HCT116 (cell line): ENCODE data around the gene TENT4A. TPM values are rescaled to one million over a fixed set of nuclear protein-coding genes. Genes with fewer than 3 reads are reported as not detected.

Source experiments
- ATAC-seq: fragments of 200-7000 bp; cut with Tn5 transposase; 2 replicates; pipeline ENCODE4 v1.9.1; 2020; ENCODE audit warnings: mild to moderate bottlenecking, moderate library complexity
- BruUV-seq: library from RNA; stranded (reverse); fragments of 400-500 nt; replicated peaks from 2 replicates; lab custom pipeline; 2021; lab: Mats Ljungman, UMichigan
- CTCF ChIA-PET: fragments of 300-600 bp; sonication (Branson Sonifier 250); formaldehyde crosslinking; loops from one replicate; lab custom pipeline; 2021; ENCODE audit warnings: antibody characterized with exemption; lab: Charles Lee
- POLR2A ChIA-PET: fragments of 300-600, 350-600 bp; sonication (Branson Sonifier 250); formaldehyde crosslinking; loops from one replicate; lab custom pipeline; 2021; ENCODE audit warnings: antibody characterized with exemption; lab: Charles Lee
- RAD21 ChIA-PET, 2 experiments: fragments of 300-600 bp; sonication (Branson Sonifier 250); formaldehyde crosslinking; loops; one replicate each; lab custom pipeline; 2023; ENCODE audit warnings: low total read pairs in 2 of 2; ENCODE audit not compliant: uncharacterized antibody in 2 of 2, unreplicated experiment in 2 of 2, low non-redundant PET in 1 of 2; lab: Charles Lee
- DNase-seq: peaks from one replicate; pipeline ENCODE4 v3.0.0-alpha.2; 2010; ENCODE audit warnings: low read depth, low spot score
- H2AFZ ChIP-seq: fragments of 200-600 bp; shearing (Covaris generic), sonication (generic); 2 replicates; pipeline ENCODE4 v1.6.1; 2017; ENCODE audit warnings: low read depth, mixed run types, mixed read lengths, antibody characterized with exemption, low read length; ENCODE audit not compliant: poor library complexity, severe bottlenecking
- H3K27ac ChIP-seq: 2 replicates; pipeline ENCODE4 v1.5.1; 2012; ENCODE audit warnings: low read depth, low read length
- H3K27me3 ChIP-seq: fragments of 200-600 bp; sonication (generic); 2 replicates; pipeline ENCODE4 v1.6.1; 2016; ENCODE audit warnings: mixed run types, low read length, mixed read lengths; ENCODE audit not compliant: insufficient read depth
- H3K36me3 ChIP-seq, 2 experiments: fragments of 200-500 bp in 1 of 2; fragments of 200-600 bp in 1 of 2; sonication (Bioruptor generic) in 1 of 2; sonication (generic) in 1 of 2; 2 replicates each; pipeline versions ENCODE4 v1.5.1 to v1.6.1; 2014 to 2016; ENCODE audit warnings: low read length in 2 of 2, inconsistent platforms in 1 of 2, mixed read lengths in 1 of 2, mixed run types in 1 of 2; ENCODE audit not compliant: insufficient read depth in 2 of 2, control insufficient read depth in 1 of 2
- H3K4me1 ChIP-seq, 2 experiments: fragments of 200-600 bp in 1 of 2; sonication (generic) in 1 of 2; 2 replicates each; pipeline versions ENCODE4 v1.5.1 to v1.6.1; 2012 to 2017; ENCODE audit warnings: low read length in 2 of 2, inconsistent platforms in 1 of 2, mild to moderate bottlenecking in 1 of 2, mixed read lengths in 1 of 2, mixed run types in 1 of 2, moderate library complexity in 1 of 2; ENCODE audit not compliant: insufficient read depth in 2 of 2, control insufficient read depth in 1 of 2
- H3K4me2 ChIP-seq: fragments of 200-600 bp; sonication (generic); 2 replicates; pipeline ENCODE4 v1.6.1; 2017; ENCODE audit warnings: mixed run types, low read length, mixed read lengths
- H3K4me3 ChIP-seq, 2 experiments: fragments of 200-600 bp in 1 of 2; sonication (generic) in 1 of 2; replicated peaks in 1 of 2; 2 replicates each; pipeline ENCODE4 v1.5.1; 2011 to 2016; ENCODE audit warnings: low read length in 2 of 2, control low read depth in 1 of 2, low read depth in 1 of 2, mild to moderate bottlenecking in 1 of 2, mixed read lengths in 1 of 2, mixed run types in 1 of 2
- H3K79me2 ChIP-seq: fragments of 200-600 bp; sonication (generic); 2 replicates; pipeline ENCODE4 v1.6.1; 2017; ENCODE audit warnings: mild to moderate bottlenecking, mixed run types, low read length, moderate library complexity, mixed read lengths; ENCODE audit not compliant: insufficient read depth
- H3K9ac ChIP-seq: fragments of 200-600 bp; sonication (generic); 2 replicates; pipeline ENCODE4 v1.6.1; 2016; ENCODE audit warnings: low read length, mixed read lengths
- H3K9me2 ChIP-seq: fragments of 200-600 bp; sonication (generic), shearing (Covaris generic); 2 replicates; pipeline ENCODE4 v1.6.1; 2017; ENCODE audit warnings: mixed run types, mild to moderate bottlenecking, moderate library complexity; ENCODE audit not compliant: insufficient read depth
- H3K9me3 ChIP-seq, 2 experiments: fragments of 200-500 bp in 1 of 2; fragments of 200-600 bp in 1 of 2; sonication (Bioruptor generic) in 1 of 2; sonication (generic) in 1 of 2; 2 replicates each; pipeline ENCODE4 v1.6.1; 2014 to 2017; ENCODE audit warnings: low read length in 2 of 2, mixed read lengths in 2 of 2, inconsistent platforms in 1 of 2, low read depth in 1 of 2, mild to moderate bottlenecking in 1 of 2, mixed run types in 1 of 2, moderate library complexity in 1 of 2; ENCODE audit not compliant: control insufficient read depth in 1 of 2, insufficient read depth in 1 of 2
- H4K20me1 ChIP-seq: fragments of 200-600 bp; sonication (generic), shearing (Covaris generic); 2 replicates; pipeline ENCODE4 v1.6.1; 2017; ENCODE audit warnings: mixed run types, mild to moderate bottlenecking, moderate library complexity; ENCODE audit not compliant: insufficient read depth
- ATF3 ChIP-seq: IDR thresholded peaks from 2 replicates; pipeline ENCODE4 v1.6.1; 2012
- CBX3 ChIP-seq: IDR thresholded peaks from 2 replicates; pipeline ENCODE4 v1.6.1; 2012; ENCODE audit warnings: low read depth
- CEBPB ChIP-seq: IDR thresholded peaks from 2 replicates; pipeline ENCODE4 v1.6.1; 2012; ENCODE audit warnings: low read depth
- CTCF ChIP-seq, 3 experiments: fragments of 200-600 bp in 1 of 3; sonication (generic) in 1 of 3; IDR thresholded peaks in 2 of 3; conservative IDR thresholded peaks in 1 of 3; 2 replicates each; pipeline ENCODE4 v1.5.1; 2012 to 2017; ENCODE audit warnings: low read depth in 2 of 3, low read length in 2 of 3, antibody characterized with exemption in 1 of 3, borderline replicate concordance in 1 of 3, control low read depth in 1 of 3, mild to moderate bottlenecking in 1 of 3, mixed read lengths in 1 of 3, mixed run types in 1 of 3, moderate library complexity in 1 of 3; ENCODE audit not compliant: insufficient read depth in 1 of 3
- EGR1 ChIP-seq: IDR thresholded peaks from 2 replicates; pipeline ENCODE4 v1.6.1; 2012; ENCODE audit warnings: low read depth
- ELF1 ChIP-seq: IDR thresholded peaks from 2 replicates; pipeline ENCODE4 v1.6.1; 2012; ENCODE audit warnings: low read depth, borderline replicate concordance
- EZH2 ChIP-seq: fragments of 200-600 bp; sonication (generic); IDR thresholded peaks from 2 replicates; pipeline ENCODE4 v1.6.1; 2017; ENCODE audit warnings: antibody characterized with exemption, mixed run types
- EZH2phosphoT487 ChIP-seq: fragments of 200-600 bp; IDR thresholded peaks from 2 replicates; pipeline ENCODE4 v1.6.1; 2018; ENCODE audit warnings: antibody characterized with exemption, borderline replicate concordance
- JUND ChIP-seq: IDR thresholded peaks from 2 replicates; pipeline ENCODE4 v1.6.1; 2012
- MAX ChIP-seq: IDR thresholded peaks from 2 replicates; pipeline ENCODE4 v1.6.1; 2012
- POLR2AphosphoS5 ChIP-seq: IDR thresholded peaks from 2 replicates; pipeline ENCODE4 v1.6.1; 2011; ENCODE audit warnings: mild to moderate bottlenecking, low read depth, low read length, moderate library complexity
- REST ChIP-seq: IDR thresholded peaks from 2 replicates; pipeline ENCODE4 v1.6.1; 2012; ENCODE audit warnings: low read depth
- SP1 ChIP-seq: IDR thresholded peaks from 2 replicates; pipeline ENCODE4 v1.6.1; 2012; ENCODE audit warnings: low read depth
- ZFX ChIP-seq: fragments of 450-650 bp; IDR thresholded peaks from 2 replicates; pipeline ENCODE4 v1.6.1; 2017
- ZNF274 ChIP-seq: fragments of 200-500 bp; sonication (Bioruptor generic); IDR thresholded peaks from 2 replicates; pipeline ENCODE4 v1.6.1; 2014; ENCODE audit warnings: mild to moderate bottlenecking, low read depth, low read length, inconsistent platforms
- intact Hi-C: fragments of 100-400 bp; cut with micrococcal nuclease; formaldehyde crosslinking; loops from 2 replicates; pipeline ENCODE4 v1.10.0; 2022
- total RNA-seq: library from RNA; stranded (reverse); gene quantifications from one replicate; pipeline ENCODE4 v1.2.1, GENCODE V29; 2021; ENCODE audit not compliant: unreplicated experiment

The TENT4A gene
- total RNA-seq, 1 experiment from 2014 or later = 39.8 TPM

DNA sequence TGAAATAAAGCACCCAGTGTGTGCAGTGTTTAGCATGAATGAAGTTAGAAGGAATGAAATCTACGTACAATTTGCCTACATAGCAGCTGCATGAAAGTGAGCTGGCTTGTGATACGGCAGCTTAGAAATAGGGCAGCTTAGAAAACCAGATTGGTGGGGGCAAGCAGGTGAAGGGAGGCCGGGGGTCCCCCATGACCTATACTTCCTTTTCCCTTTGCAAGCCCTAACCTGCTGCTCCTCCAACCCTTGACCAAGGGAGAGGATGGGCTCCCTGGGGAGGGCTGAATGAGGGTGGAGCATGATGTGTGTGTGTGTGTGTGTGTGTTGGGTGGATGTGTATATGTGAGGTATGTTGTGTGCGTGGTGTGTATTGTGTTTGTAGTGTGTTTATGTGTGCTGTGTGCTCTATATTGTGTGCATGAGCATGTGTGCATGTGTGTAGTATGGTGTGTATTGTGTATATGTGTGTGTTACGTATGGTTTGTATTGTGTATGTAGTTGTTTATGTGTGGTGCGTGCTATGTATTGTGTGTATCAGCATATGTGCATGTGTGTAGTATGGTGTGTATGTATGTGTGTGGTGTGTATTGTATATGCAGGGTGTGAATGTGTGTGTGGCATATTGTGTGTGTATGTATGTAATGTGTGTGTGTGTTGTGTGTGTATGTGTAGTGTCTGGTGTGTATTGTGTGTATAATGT is 72.1 kb downstream of the TENT4A start:
- TF ChIP-seq EZH2 = no peak
- TF ChIP-seq MAX = no peak
- TF ChIP-seq, all 23 proteins: peak for 0

DNA sequence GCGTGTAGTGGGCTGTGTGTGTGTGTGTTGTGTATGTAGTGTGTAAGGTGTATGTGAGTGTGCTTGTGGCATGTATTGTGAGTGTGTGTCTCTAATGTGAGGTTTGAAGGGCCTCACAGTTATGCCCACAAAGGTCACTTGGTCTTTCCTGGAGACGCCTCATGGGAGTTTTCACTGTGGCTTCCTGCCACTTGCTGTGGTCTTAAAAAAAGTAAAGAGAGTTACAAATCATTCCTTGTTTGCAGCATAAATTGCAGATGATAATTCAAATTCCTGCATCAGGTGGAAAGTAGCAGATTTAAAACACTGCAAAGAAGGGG is 72.6 kb downstream of the TENT4A start:
- H3K79me2 ChIP-seq = no peaks in the 10 kb centered on the region
- no peaks in the 10 kb centered on the region for H3K4me1 ChIP-seq
- no peaks in the 10 kb centered on the region for H3K9me2 ChIP-seq
- POLR2A ChIA-PET = no interaction called here
- no peak for ATAC-seq
- no peaks in the 10 kb centered on the region for H3K36me3 ChIP-seq
- H3K4me3 ChIP-seq = no peak overlapping the region
- H3K27ac ChIP-seq = no peak overlapping the region
- no peaks in the 10 kb centered on the region for H4K20me1 ChIP-seq
- H2AFZ ChIP-seq = no peak overlapping the region
- no peak for DNase-seq
- H3K9ac ChIP-seq = no peak overlapping the region
- H3K9me3 ChIP-seq = no peaks in the 10 kb centered on the region
- no TSS peak for BruUV-seq
- intact Hi-C loops = no loop called here
- RAD21 ChIA-PET = no interaction called here
- H3K4me2 ChIP-seq = no peak overlapping the region
- 0 out of 2 replicates have a peak, but pooled peaks cover 5% of the 10 kb centered on the region for H3K27me3 ChIP-seq
- CTCF ChIA-PET = no interaction called here
- TF ChIP-seq POLR2AphosphoS5 = no peak
- no peak for TF ChIP-seq MAX
- TF ChIP-seq EZH2phosphoT487 = no peak
- no peak for TF ChIP-seq ZFX
- TF ChIP-seq CTCF (IDR thresholded peaks at IDR 0.05 in 2 of 3, conservative IDR thresholded peaks at IDR 0.05 in 1 of 3; ENCODE audit: borderline replicate concordance in 1 of 3, insufficient read depth in 1 of 3, low read depth in 2 of 3, low read length in 2 of 3) = no peak
- TF ChIP-seq ZNF274 = no peak
- no peak for TF ChIP-seq SP1
- TF ChIP-seq CBX3 = no peak
- no peak for TF ChIP-seq JUND
- no peak for TF ChIP-seq ATF3
- no peak for TF ChIP-seq REST
- TF ChIP-seq ELF1 = no peak
- TF ChIP-seq EGR1 = no peak
- no peak for TF ChIP-seq CEBPB

More for the DNA sequence above, 72.1 kb downstream of the TENT4A start:
- H3K79me2 ChIP-seq = no peaks in the 10 kb centered on the region
- no peaks in the 10 kb centered on the region for H3K9me2 ChIP-seq
- no peak overlapping the region for H3K9ac ChIP-seq
- H3K36me3 ChIP-seq = no peaks in the 10 kb centered on the region
- ChIA-PET POLR2A (no interaction called here), RAD21 (no interaction called here), CTCF (no interaction called here)
- H3K4me2 ChIP-seq = no peak overlapping the region
- no TSS peak for BruUV-seq
- H3K9me3 ChIP-seq = no peaks in the 10 kb centered on the region
- DNase-seq (no peak), ATAC-seq (no peak)
- no peak overlapping the region for H3K27ac ChIP-seq
- H3K27me3 ChIP-seq = no peaks in the 10 kb centered on the region
- H3K4me1 ChIP-seq = no peaks in the 10 kb centered on the region
- no peak overlapping the region for H3K4me3 ChIP-seq
- no peaks in the 10 kb centered on the region for H4K20me1 ChIP-seq
- no peak overlapping the region for H2AFZ ChIP-seq
- intact Hi-C loops = no loop called here
